GM12891 (cell line): ENCODE data around the gene CEBPB.
A peak's percentile ranks its signal among the peaks of the same experiment; 100 is the strongest.
"Not testable (repeated sequence)": the region's sequence is repeated elsewhere in the genome, so short reads cannot be mapped to it uniquely, and the experiment has no call there.

Experiments
- DNase-seq: peaks from one replicate; pipeline ENCODE4 v3.0.0; 2011; ENCODE audit warnings: low spot score; ENCODE audit not compliant: insufficient read length
- FAIRE-seq: peaks from 2 replicates; lab custom pipeline; 2011; peaks lifted over from hg19 to GRCh38; lab: Jason Lieb, UNC
- PAX5 ChIP-seq: IDR thresholded peaks from 2 replicates; pipeline ENCODE4 v1.6.1; 2011; ENCODE audit warnings: low read length, moderate library complexity, mild to moderate bottlenecking; ENCODE audit not compliant: insufficient read depth, severe bottlenecking
- POLR2A ChIP-seq: IDR thresholded peaks from 2 replicates; pipeline ENCODE4 v1.6.1; 2011; ENCODE audit warnings: low read depth, low read length, control low read depth
- POLR2AphosphoS5 ChIP-seq: IDR thresholded peaks from 2 replicates; pipeline ENCODE4 v1.6.1; 2011; ENCODE audit warnings: low read depth, low read length, control low read depth
- POU2F2 ChIP-seq: IDR thresholded peaks from 2 replicates; pipeline ENCODE4 v1.6.1; 2011; ENCODE audit warnings: low read depth, mild to moderate bottlenecking, control low read depth, low read length, moderate library complexity
- SPI1 ChIP-seq: IDR thresholded peaks from 2 replicates; pipeline ENCODE4 v1.6.1; 2011; ENCODE audit warnings: low read depth, low read length, control low read depth
- TAF1 ChIP-seq: IDR thresholded peaks from 2 replicates; pipeline ENCODE4 v1.6.1; 2011; ENCODE audit warnings: low read depth, low read length, control low read depth

Gene CEBPB

GRCh38 chr20:50149481-50150254 is 41.0 kb upstream of the CEBPB start:
- DNase-seq (no peak), FAIRE-seq (no peak)
- TF ChIP-seq SPI1 (no peak), TAF1 (no peak), POLR2A (no peak), POU2F2 (no peak), PAX5 (no peak)

- DNase-seq (no peak), FAIRE-seq (no peak)
- TF ChIP-seq POLR2A: no peak
- TF ChIP-seq PAX5: no peak
- TF ChIP-seq POLR2AphosphoS5: no peak
- TF ChIP-seq TAF1: no peak
- TF ChIP-seq POU2F2: no peak
- TF ChIP-seq SPI1: no peak
These were observed 39.4 kb upstream of the CEBPB start for GRCh38 chr20:50151034-50151743.

GRCh38 chr20:50152394-50153152 is 38.1 kb upstream of the CEBPB start:
- FAIRE-seq: no peak
- DNase-seq: no peak
- TF ChIP-seq POLR2A (no peak), SPI1 (no peak), TAF1 (no peak), POU2F2 (no peak), PAX5 (no peak), POLR2AphosphoS5 (no peak)

GRCh38 chr20:50153153-50153499 is 37.5 kb upstream of the CEBPB start:
- no peak for FAIRE-seq
- TF ChIP-seq POLR2A (no peak), POLR2AphosphoS5 (no peak), PAX5 (no peak)
- no peak for DNase-seq

- FAIRE-seq: peak; percentile 91
- TF ChIP-seq PAX5 (no peak), POLR2AphosphoS5 (peak; percentile 74), POU2F2 (peak; percentile 28; the same call in 1 of the 2 replicates), SPI1 (no peak), POLR2A (peak; percentile 82), TAF1 (peak; percentile 34; the same call in 1 of the 2 replicates)
- DNase-seq: peak; percentile 99
These were observed 36.9 kb upstream of the CEBPB start, which contains the start of gene PEDS1 for GRCh38 chr20:50153500-50154377. Gene PEDS1, minus strand, starts transcription at chr20:50153723. Its CDS starts 86 bp downstream, at chr20:50153637.

GRCh38 chr20:50161494-50161893 is 29.1 kb upstream of the CEBPB start:
- not testable (repeated sequence) for DNase-seq, FAIRE-seq

- DNase-seq: no peak
- FAIRE-seq: no peak
- TF ChIP-seq POLR2A (no peak), TAF1 (no peak), SPI1 (no peak), POU2F2 (no peak), POLR2AphosphoS5 (no peak), PAX5 (no peak)
These were observed 26.9 kb upstream of the CEBPB start for GRCh38 chr20:50163570-50164317.

GRCh38 chr20:50165684-50166554 is 24.7 kb upstream of the CEBPB start:
- FAIRE-seq (peak; percentile 82), DNase-seq (peak; percentile 79)
- TF ChIP-seq SPI1 (no peak), TAF1 (no peak), PAX5 (peak; percentile 33), POU2F2 (0 out of 2 replicates have a peak, but pooled peaks have one; percentile 38), POLR2A (peak; percentile 46; the same call in 1 of the 2 replicates), POLR2AphosphoS5 (peak; percentile 52; the same call in 1 of the 2 replicates)
